Esophagus muscularis mucosa (tissue), 2 donors: Measurements from ENCODE around the gene CEP68.

Experiments used
- EP300 ChIP-seq: sonication (generic); formaldehyde crosslinking; IDR thresholded peaks from one replicate; pipeline ENCODE4 v1.6.1; 2017; ENCODE audit warnings: antibody characterized with exemption
- POLR2A ChIP-seq: fragments of 450-650 bp; IDR thresholded peaks from one replicate; pipeline ENCODE4 v1.6.1; 2017; ENCODE audit warnings: antibody characterized with exemption, moderate library complexity, mild to moderate bottlenecking, low read depth

- no peak for TF ChIP-seq EP300
- no peak for TF ChIP-seq POLR2A
Measured at GRCh38 chr2:65073879-65074565, 17.8 kb downstream of the CEP68 start.
